WI38 (cell line): Measurements from ENCODE around the gene CUX1.

Experiments
- H3K4me3 ChIP-seq: 2 replicates; pipeline ENCODE4 v1.5.1; 2011; ENCODE audit warnings: low read depth, mild to moderate bottlenecking, control low read depth, low read length
- CTCF ChIP-seq: IDR thresholded peaks from 2 replicates; pipeline ENCODE4 v1.5.1; 2012; ENCODE audit warnings: low read depth, mild to moderate bottlenecking, control low read depth, low read length

CUX1 gene

DNA sequence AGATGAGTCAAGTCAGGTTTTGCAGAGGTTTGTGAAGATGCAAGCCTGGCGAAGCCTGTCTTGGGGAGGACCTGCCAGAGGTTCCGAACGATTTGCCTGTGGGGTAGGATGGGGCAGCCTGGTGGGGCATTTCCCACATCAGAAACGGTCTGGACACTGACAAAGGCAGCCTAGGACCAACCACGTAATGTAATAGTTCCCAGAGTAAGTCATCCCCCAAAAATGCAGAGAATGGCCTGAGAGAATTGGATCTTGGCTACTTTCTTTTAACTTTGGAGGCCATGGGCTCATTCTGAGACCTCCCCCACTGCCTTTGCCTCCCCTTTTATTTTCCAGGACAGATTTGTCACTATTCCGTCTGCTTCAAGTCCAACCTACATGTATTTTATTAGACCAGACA, 300.3 kb downstream of the CUX1 start:
- TF ChIP-seq CTCF, result no peak

DNA sequence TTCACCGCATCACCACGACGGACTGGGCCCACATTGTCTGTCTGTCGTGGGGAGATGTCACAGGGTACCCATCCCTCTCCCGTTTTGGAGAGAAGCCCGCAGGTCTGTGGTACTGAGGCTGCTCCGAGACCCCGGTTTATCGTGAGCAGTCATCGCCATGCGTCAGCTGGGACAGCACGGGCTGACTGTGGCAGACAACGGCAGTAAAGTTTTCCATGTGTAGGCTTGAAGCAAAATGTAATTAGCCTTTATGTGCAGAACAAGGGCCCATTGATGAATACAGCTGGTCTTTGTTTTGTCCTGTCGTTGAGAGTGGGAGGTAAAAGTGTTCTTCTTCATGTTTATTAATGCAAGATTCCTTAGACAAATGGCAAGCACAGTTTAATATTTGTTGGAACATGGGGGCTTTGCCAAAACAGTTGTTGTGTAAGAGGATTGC, 301.8 kb downstream of the CUX1 start:
- TF ChIP-seq CTCF, result no peak
- H3K4me3 ChIP-seq, result no peak overlapping the region

More for the DNA sequence above, 300.3 kb downstream of the CUX1 start:
- no peak overlapping the region for H3K4me3 ChIP-seq

GRCh38 chr7:102119925-102120324, 302.5 kb downstream of the CUX1 start:
- H3K4me3 ChIP-seq, result no peak overlapping the region
- no peak for TF ChIP-seq CTCF

- TF ChIP-seq CTCF, result no peak
- H3K4me3 ChIP-seq, result no peak overlapping the region
Observed at GRCh38 chr7:102120666-102121195, 303.3 kb downstream of the CUX1 start.

DNA sequence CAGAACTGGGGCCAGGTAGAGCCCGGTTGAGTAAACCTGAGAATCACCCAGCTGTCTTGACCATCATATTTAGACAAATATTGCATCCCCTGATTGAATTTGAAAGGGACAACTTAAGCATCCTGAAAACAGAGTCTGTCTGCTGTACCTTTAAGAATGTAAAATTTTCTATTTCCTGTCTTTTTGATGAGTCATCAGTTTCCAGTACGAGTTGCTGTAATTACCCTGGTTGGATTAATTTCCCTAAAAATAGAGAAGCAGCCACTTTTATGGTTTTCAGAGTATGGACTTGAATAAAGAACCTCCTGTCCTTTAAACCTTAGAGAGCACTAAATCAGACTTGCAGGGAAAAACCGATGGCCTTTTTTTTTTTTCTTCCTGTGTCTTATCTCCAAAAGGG, 304.6 kb downstream of the CUX1 start:
- H3K4me3 ChIP-seq, result no peak overlapping the region
- no peak for TF ChIP-seq CTCF

- no peak overlapping the region for H3K4me3 ChIP-seq
- TF ChIP-seq CTCF, result no peak
Observed at GRCh38 chr7:102125127-102125596, 307.7 kb downstream of the CUX1 start.

DNA sequence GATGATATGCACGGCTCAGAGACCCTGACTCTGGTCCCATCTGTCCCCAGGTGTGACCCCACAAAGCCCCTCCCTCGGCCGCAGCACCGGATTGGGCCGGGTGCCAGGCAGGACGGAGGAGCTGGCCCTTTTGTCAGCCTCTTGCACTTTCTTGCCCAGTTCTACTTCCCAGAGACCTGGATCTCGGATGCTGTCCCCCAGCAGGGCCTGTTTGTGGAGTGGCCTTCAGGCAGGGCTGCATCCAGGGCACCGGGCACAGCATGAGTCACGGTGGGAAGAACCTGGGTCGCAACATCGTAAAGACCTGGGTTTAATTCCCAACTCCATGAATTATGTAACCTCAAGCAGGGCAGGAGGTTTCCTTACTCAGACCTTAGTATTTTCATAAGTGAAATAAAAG, 310.9 kb downstream of the CUX1 start:
- no peak overlapping the region for H3K4me3 ChIP-seq
- no peak for TF ChIP-seq CTCF
